K562 (cell line): ENCODE measurements around the gene TMEM222. TPM values are rescaled to one million over a fixed set of nuclear protein-coding genes. Genes with fewer than 3 reads are reported as not detected.

Source experiments
- ARID4B ChIP-seq: sonication (generic); formaldehyde crosslinking; IDR thresholded peaks from 2 replicates; pipeline ENCODE4 v1.8.0; 2022; ENCODE audit warnings: mild to moderate bottlenecking, missing genetic modification reagents
- CBX1 ChIP-seq: sonication (generic); IDR thresholded peaks from 2 replicates; pipeline ENCODE4 v1.6.1; 2016; ENCODE audit warnings: antibody characterized with exemption, low read depth, mild to moderate bottlenecking
- CREB5 ChIP-seq: fragments of 250-450 bp; sonication (Bioruptor Pico); IDR thresholded peaks from 2 replicates; pipeline ENCODE4 v1.5.0; 2020; ENCODE audit warnings: mild to moderate bottlenecking
- DDX20 ChIP-seq: fragments of 450-650 bp; IDR thresholded peaks from 2 replicates; pipeline ENCODE4 v1.6.1; 2016; ENCODE audit warnings: missing genetic modification characterization, low read depth, mild to moderate bottlenecking, missing compliant biosample characterization, moderate library complexity
- HDAC2 ChIP-seq: fragments of 450-650 bp; IDR thresholded peaks from 2 replicates; pipeline ENCODE4 v1.6.1; 2016; ENCODE audit warnings: mild to moderate bottlenecking
- MAZ ChIP-seq, 2 experiments: fragments of 450-650 bp in 1 of 2; sonication (generic) in 1 of 2; formaldehyde crosslinking; IDR thresholded peaks in 1 of 2; conservative IDR thresholded peaks in 1 of 2; 2 replicates each; pipeline versions ENCODE4 v1.4.0 to v1.5.0; 2020; ENCODE audit warnings: mild to moderate bottlenecking in 1 of 2, missing genetic modification reagents in 1 of 2
- MCM3 ChIP-seq: fragments of 450-650 bp; IDR thresholded peaks from 2 replicates; pipeline ENCODE4 v1.6.1; 2016
- NCOA4 ChIP-seq: fragments of 450-650 bp; IDR thresholded peaks from 2 replicates; pipeline ENCODE4 v1.6.1; 2018; ENCODE audit warnings: mild to moderate bottlenecking; ENCODE audit not compliant: partially characterized antibody
- POLR2B ChIP-seq: fragments of 450-650 bp; IDR thresholded peaks from 2 replicates; pipeline ENCODE4 v1.6.1; 2018; ENCODE audit warnings: low read depth; ENCODE audit not compliant: partially characterized antibody
- RHOXF2B ChIP-seq: fragments of 250-450 bp; sonication (Bioruptor Pico); conservative IDR thresholded peaks from 2 replicates; pipeline ENCODE4 v1.5.1; 2021
- SIRT6 ChIP-seq: IDR thresholded peaks from one replicate; pipeline ENCODE4 v1.6.1; 2012; ENCODE audit warnings: low read depth, mild to moderate bottlenecking, control low read depth, inconsistent platforms, low read length, moderate library complexity
- SMARCE1 ChIP-seq: fragments of 450-650 bp; IDR thresholded peaks from 2 replicates; pipeline ENCODE4 v1.7.1; 2016; ENCODE audit warnings: mild to moderate bottlenecking
- TEAD1 ChIP-seq, 2 experiments: fragments of 450-650 bp in 1 of 2; sonication (generic) in 1 of 2; formaldehyde crosslinking; IDR thresholded peaks; 2 replicates each; pipeline versions ENCODE4 v1.4.0 to v1.8.0; 2020 to 2022; ENCODE audit warnings: mild to moderate bottlenecking in 2 of 2, missing genetic modification reagents in 1 of 2
- TEAD2 ChIP-seq: fragments of 450-650 bp; IDR thresholded peaks from 2 replicates; pipeline ENCODE4 v1.6.1; 2016; ENCODE audit warnings: missing genetic modification characterization, control low read depth, missing compliant biosample characterization
- ZFP36 ChIP-seq: fragments of 150-350 bp; IDR thresholded peaks from 2 replicates; pipeline ENCODE4 v1.6.1; 2018; ENCODE audit warnings: low read length, low read depth; ENCODE audit not compliant: partially characterized antibody
- ZFP91 ChIP-seq: sonication (generic); formaldehyde crosslinking; IDR thresholded peaks from 2 replicates; pipeline ENCODE4 v1.8.0; 2022; ENCODE audit warnings: mild to moderate bottlenecking, missing genetic modification reagents
- ZKSCAN3 ChIP-seq: fragments of 250-450 bp; sonication (Bioruptor Pico); IDR thresholded peaks from 2 replicates; pipeline ENCODE4 v1.4.0; 2020
- ZNF140 ChIP-seq: fragments of 250-450 bp; sonication (Bioruptor Pico); IDR thresholded peaks from 2 replicates; pipeline ENCODE4 v1.8.0; 2021; ENCODE audit warnings: moderate library complexity, mild to moderate bottlenecking, inconsistent platforms
- ZNF212 ChIP-seq: fragments of 450-650 bp; formaldehyde crosslinking; IDR thresholded peaks from 2 replicates; pipeline ENCODE4 v1.4.0; 2020; ENCODE audit warnings: mild to moderate bottlenecking
- ZSCAN29 ChIP-seq: fragments of 450-650 bp; IDR thresholded peaks from 2 replicates; pipeline ENCODE4 v1.6.1; 2017
- polyA plus RNA-seq, 8 experiments: library from polyadenylated mRNA; depleted of rRNA in 4 of 8; stranded (reverse) in 5 of 8; unstranded in 3 of 8; fragments of >200 nt; fragmentation: Nextera tagmentation in 2 of 8; fragmentation: Illumina TruSeq in 1 of 8; extraction: Ambion mirVana in 2 of 8; extraction: Trizol in 1 of 8; gene quantifications; 2 replicates each; pipeline versions ENCODE4 v1.2.1 to v1.2.3, GENCODE V29; 2011 to 2014; ENCODE audit warnings: inconsistent platforms in 1 of 8, missing spikeins in 1 of 8
- total RNA-seq, 7 experiments: library from RNA; depleted of rRNA in 6 of 7; stranded (reverse); fragments of >200 nt in 6 of 7; fragmentation: Illumina TruSeq in 2 of 7; extraction: Trizol in 2 of 7; gene quantifications; 2 replicates each; pipeline versions ENCODE4 v1.2.1 to v1.2.3, GENCODE V29; 2011 to 2021; ENCODE audit warnings: low replicate concordance in 1 of 7
- TF ChIP-seq, protein P1 (sequence below): fragments of 250-450 bp; sonication (Bioruptor Pico); IDR thresholded peaks from 2 replicates; pipeline ENCODE4 v1.8.0; 2022; ENCODE audit warnings: inconsistent platforms, mild to moderate bottlenecking, moderate library complexity, borderline replicate concordance

TMEM222 gene
- total and polyA plus RNA-seq, 9 of the 15 experiments (the other 6 are each of a cell fraction or from before 2014, with no cell fraction given): 6.9 to 48.0 (median 32.8) TPM

DNA sequence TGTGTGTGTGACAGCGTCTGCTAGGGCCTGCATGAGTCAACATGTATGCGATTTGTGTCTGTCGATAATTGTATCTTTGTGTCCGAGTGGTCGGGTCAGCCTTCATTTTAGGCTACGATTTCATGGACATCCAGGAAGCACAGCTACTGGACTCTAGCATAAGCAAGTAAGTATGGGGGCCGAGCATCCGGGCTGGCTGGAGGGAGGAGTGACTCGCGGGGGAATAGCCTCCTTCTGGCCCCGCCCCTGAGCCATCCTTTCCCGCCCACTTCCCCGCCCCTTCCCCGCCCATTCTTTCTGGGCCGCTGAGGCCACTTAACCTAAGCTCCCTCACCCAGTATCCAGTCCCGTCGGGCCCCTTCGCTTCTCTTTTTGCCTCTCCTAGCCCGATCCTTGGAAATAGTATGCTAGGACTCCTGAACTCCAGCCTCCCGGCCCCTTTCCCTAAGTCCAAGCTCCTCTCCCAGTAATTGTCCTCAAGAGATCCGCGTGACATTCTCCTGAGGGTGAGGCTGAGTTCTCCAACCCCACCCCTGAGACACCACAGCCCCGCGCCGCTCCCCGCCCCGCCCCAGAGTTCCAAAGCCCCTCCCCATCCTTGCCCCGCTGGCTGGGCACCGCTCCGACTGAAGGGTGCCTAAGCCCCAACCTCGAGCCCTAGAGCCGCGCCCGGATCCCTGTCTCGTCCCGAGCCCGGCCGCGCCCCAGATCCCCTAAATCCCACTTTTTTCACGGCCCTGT, 43.6 kb downstream of the TMEM222 start (continued):
- TF ChIP-seq ARID4B (CRISPR knock-in tag) (no peak), MCM3 (no peak), NCOA4 (no peak), MAZ (CRISPR knock-in tag; conservative IDR thresholded peaks at IDR 0.05 in 1 of 2, IDR thresholded peaks at IDR 0.05 in 1 of 2) (peak; percentile 5 to 49; a peak in 1 of 4 replicates), ZKSCAN3 (CRISPR knock-in tag) (no peak), ZFP36 (no peak), POLR2B (peak; percentile 56), ZNF140 (CRISPR knock-in tag) (no peak), TEAD1 (CRISPR knock-in tag; IDR thresholded peaks at IDR 0.05) (peak in 1 of 2 experiments; percentile 19; a peak in 2 of 4 replicates), SMARCE1 (0 out of 2 replicates have a peak, but pooled peaks have one; percentile 19), DDX20 (tag) (no peak), CREB5 (CRISPR knock-in tag) (no peak), CBX1 (no peak), ZSCAN29 (no peak), TEAD2 (tag) (no peak), RHOXF2B (CRISPR knock-in tag) (no peak), ZFP91 (CRISPR knock-in tag) (no peak), ZNF212 (no peak), SIRT6 (no peak), HDAC2 (peak; percentile 39; the same call in 1 of the 2 replicates)
- TF ChIP-seq, protein P1, sequence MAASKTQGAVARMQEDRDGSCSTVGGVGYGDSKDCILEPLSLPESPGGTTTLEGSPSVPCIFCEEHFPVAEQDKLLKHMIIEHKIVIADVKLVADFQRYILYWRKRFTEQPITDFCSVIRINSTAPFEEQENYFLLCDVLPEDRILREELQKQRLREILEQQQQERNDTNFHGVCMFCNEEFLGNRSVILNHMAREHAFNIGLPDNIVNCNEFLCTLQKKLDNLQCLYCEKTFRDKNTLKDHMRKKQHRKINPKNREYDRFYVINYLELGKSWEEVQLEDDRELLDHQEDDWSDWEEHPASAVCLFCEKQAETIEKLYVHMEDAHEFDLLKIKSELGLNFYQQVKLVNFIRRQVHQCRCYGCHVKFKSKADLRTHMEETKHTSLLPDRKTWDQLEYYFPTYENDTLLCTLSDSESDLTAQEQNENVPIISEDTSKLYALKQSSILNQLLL (CRISPR knock-in tag): no peak
